Measurements from ENCODE around the gene ZNF835.

- TF ChIP-seq CTCF (IDR thresholded peaks at IDR 0.05; ENCODE audit: low read length), result no peak
- no peak for TF ChIP-seq EZH2 (IDR thresholded peaks at IDR 0.05; ENCODE audit: borderline replicate concordance, low read length)
These were observed 45.8 kb downstream of the ZNF835 start for GRCh38 chr19:56625708-56626107.
